Liver (tissue), 9 donors: ENCODE measurements around the gene APEX2. TPM values are rescaled to one million over a fixed set of nuclear protein-coding genes. Genes with fewer than 3 reads are reported as not detected.
"Not testable (repeated sequence)": the region's sequence is repeated elsewhere in the genome, so short reads cannot be mapped to it uniquely, and the experiment has no call there.

Experiments used
- DNase-seq: peaks from one replicate; pipeline ENCODE4 v3.0.0-alpha.2; 2017; ENCODE audit warnings: low spot score
- H3K27ac ChIP-seq, 2 donors: one replicate each; pipeline ENCODE4 v1.7.0; 2013; ENCODE audit warnings: inconsistent platforms in 2 of 2, low read length in 2 of 2, control low read depth in 1 of 2, low read depth in 1 of 2, mild to moderate bottlenecking in 1 of 2
- H3K27me3 ChIP-seq, 4 donors: one replicate each; pipeline versions ENCODE4 v1.6.1 to v1.7.0; 2013; ENCODE audit warnings: low read length in 3 of 4, inconsistent platforms in 1 of 4, mild to moderate bottlenecking in 1 of 4, moderate library complexity in 1 of 4; ENCODE audit not compliant: control insufficient read depth in 4 of 4, insufficient read depth in 4 of 4
- H3K36me3 ChIP-seq, 4 donors: one replicate each; pipeline versions ENCODE4 v1.6.1 to v1.7.0; 2013; ENCODE audit warnings: low read length in 3 of 4, mild to moderate bottlenecking in 3 of 4, low read depth in 1 of 4, moderate library complexity in 1 of 4; ENCODE audit not compliant: control insufficient read depth in 4 of 4, insufficient read depth in 3 of 4
- H3K4me1 ChIP-seq, 4 donors: one replicate each; pipeline versions ENCODE4 v1.6.1 to v1.7.0; 2013; ENCODE audit warnings: low read length in 3 of 4, mild to moderate bottlenecking in 3 of 4, moderate library complexity in 1 of 4; ENCODE audit not compliant: control insufficient read depth in 4 of 4, insufficient read depth in 4 of 4
- H3K4me3 ChIP-seq, 3 donors: one replicate each; pipeline versions ENCODE4 v1.6.1 to v1.7.0; 2013; ENCODE audit warnings: low read length in 3 of 3, control low read depth in 1 of 3, low read depth in 1 of 3, mild to moderate bottlenecking in 1 of 3
- H3K9ac ChIP-seq, 2 donors: one replicate each; pipeline ENCODE4 v1.7.0; 2013; ENCODE audit warnings: low read length in 2 of 2, mild to moderate bottlenecking in 2 of 2, moderate library complexity in 2 of 2, control low read depth in 1 of 2, low read depth in 1 of 2
- H3K9me3 ChIP-seq, 4 donors: one replicate each; pipeline versions ENCODE4 v1.6.1 to v1.7.0; 2013; ENCODE audit warnings: low read length in 3 of 4; ENCODE audit not compliant: control insufficient read depth in 4 of 4
- EGR1 ChIP-seq, 2 donors: IDR thresholded peaks; 2 replicates each; pipeline ENCODE4 v1.6.1; 2016 to 2018; ENCODE audit warnings: antibody characterized with exemption in 2 of 2, low read depth in 2 of 2
- FOXA1 ChIP-seq: IDR thresholded peaks from 2 replicates; pipeline ENCODE4 v1.6.1; 2016; ENCODE audit warnings: antibody characterized with exemption
- FOXA2 ChIP-seq: IDR thresholded peaks from 2 replicates; pipeline ENCODE4 v1.6.1; 2016; ENCODE audit warnings: antibody characterized with exemption
- HNF4A ChIP-seq, 2 donors: conservative IDR thresholded peaks; 2 replicates each; pipeline ENCODE4 v1.6.1; 2016; ENCODE audit warnings: antibody characterized with exemption in 2 of 2, mild to moderate bottlenecking in 2 of 2
- HNF4G ChIP-seq: IDR thresholded peaks from 2 replicates; pipeline ENCODE4 v1.6.1; 2016; ENCODE audit warnings: antibody characterized with exemption
- JUND ChIP-seq, 2 donors: IDR thresholded peaks; 2 replicates each; pipeline ENCODE4 v1.6.1; 2016; ENCODE audit warnings: antibody characterized with exemption in 2 of 2
- NR2F2 ChIP-seq: IDR thresholded peaks from 2 replicates; pipeline ENCODE4 v1.6.1; 2016; ENCODE audit warnings: antibody characterized with exemption
- RAD21 ChIP-seq, 2 donors: IDR thresholded peaks; 2 replicates each; pipeline ENCODE4 v1.6.1; 2016; ENCODE audit warnings: antibody characterized with exemption in 2 of 2, mild to moderate bottlenecking in 2 of 2
- RXRA ChIP-seq, 2 donors: IDR thresholded peaks; 2 replicates each; pipeline ENCODE4 v1.6.1; 2017 to 2018; ENCODE audit warnings: antibody characterized with exemption in 2 of 2, mild to moderate bottlenecking in 1 of 2
- SP1 ChIP-seq: IDR thresholded peaks from 2 replicates; pipeline ENCODE4 v1.6.1; 2018; ENCODE audit warnings: antibody characterized with exemption, mild to moderate bottlenecking
- TAF1 ChIP-seq: conservative IDR thresholded peaks from 2 replicates; pipeline ENCODE4 v1.6.1; 2016; ENCODE audit warnings: antibody characterized with exemption, mild to moderate bottlenecking
- YY1 ChIP-seq: IDR thresholded peaks from 2 replicates; pipeline ENCODE4 v1.6.1; 2016; ENCODE audit warnings: antibody characterized with exemption, mild to moderate bottlenecking
- WGBS: extraction: QIAGEN DNeasy Blood & Tissue Kit; methylation state at CpG from one replicate; pipeline ENCODE4 v1.1.7; 2013; 5-methylcytosine and 5-hydroxymethylcytosine counted together
- polyA plus RNA-seq, 2 donors: library from polyadenylated mRNA; stranded (reverse) in 1 of 2; unstranded in 1 of 2; fragments of 200-250 nt in 1 of 2; fragments of >200 nt in 1 of 2; fragmentation: Nextera tagmentation in 1 of 2; extraction: Ambion mirVana in 1 of 2; gene quantifications; one replicate each; pipeline versions ENCODE4 v1.2.1 to v1.2.3, GENCODE V29; 2013 to 2015
- total RNA-seq, 2 donors: library from RNA; depleted of rRNA; stranded (reverse); fragments of >200 nt; gene quantifications; one replicate each; pipeline ENCODE4 v1.2.3, GENCODE V29; 2014
- TF ChIP-seq, protein P1 (sequence below): IDR thresholded peaks from 2 replicates; pipeline ENCODE4 v1.6.1; 2016; ENCODE audit warnings: antibody characterized with exemption
- TF ChIP-seq, protein P2 (sequence below): IDR thresholded peaks from 2 replicates; pipeline ENCODE4 v1.6.1; 2016; ENCODE audit warnings: antibody characterized with exemption
- TF ChIP-seq, protein P3 (sequence below): fragments of 150-350 bp; IDR thresholded peaks from 2 replicates; pipeline ENCODE4 v1.5.1; 2017; ENCODE audit warnings: improper control_type of control experiment, low read depth, low read length; ENCODE audit not compliant: missing input control
- TF ChIP-seq, protein P4 (sequence below): IDR thresholded peaks from 2 replicates; pipeline ENCODE4 v1.6.1; 2016; ENCODE audit warnings: antibody characterized with exemption, mild to moderate bottlenecking
- TF ChIP-seq, protein P5 (sequence below): IDR thresholded peaks from 2 replicates; pipeline ENCODE4 v1.6.1; 2016; ENCODE audit warnings: antibody characterized with exemption
- donor health status: healthy.
- donor health status: healthy.
- donor health status: healthy.
- donor health status: healthy.
- donor health status: healthy.

The APEX2 gene
- total and polyA plus RNA-seq, 4 donors, result 5.0 to 8.6 (median 6.7) TPM

DNA sequence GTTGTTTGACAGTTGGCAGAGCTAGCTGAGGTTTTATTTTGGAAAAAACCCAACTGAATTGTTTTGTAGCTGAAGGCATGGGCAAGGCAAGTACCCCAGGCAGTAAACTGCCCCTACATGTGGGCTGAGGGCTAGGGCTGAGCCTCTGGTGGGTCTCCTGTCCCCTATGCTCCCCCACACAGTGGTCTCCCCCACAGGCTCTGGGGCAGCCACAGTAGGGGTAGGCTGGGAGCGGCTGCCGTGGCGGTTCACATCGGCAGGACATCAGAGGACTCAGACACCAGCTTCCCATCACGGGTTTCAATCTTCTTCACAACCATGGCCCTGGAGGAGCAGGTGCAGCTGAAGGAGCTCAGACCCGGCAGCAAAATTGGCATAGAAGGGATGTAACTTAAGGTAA lies 41.4 kb downstream of the APEX2 start:
- no peak for DNase-seq
- H3K9ac ChIP-seq, result no peak overlapping the region
- WGBS, result 97% methylated on average over 6 of the region's 6 CpGs
- H3K27ac ChIP-seq, result no peak overlapping the region
- no peaks in the 10 kb centered on the region for H3K9me3 ChIP-seq
- TF ChIP-seq NR2F2 (no peak), HNF4G (no peak), FOXA2 (no peak), SP1 (no peak), FOXA1 (no peak), TAF1 (no peak), RAD21 (IDR thresholded peaks at IDR 0.05) (no peak), EGR1 (IDR thresholded peaks at IDR 0.05; ENCODE audit: low read depth in 2 of 2) (no peak), RXRA (IDR thresholded peaks at IDR 0.05) (no peak), YY1 (no peak), JUND (IDR thresholded peaks at IDR 0.05) (no peak), HNF4A (conservative IDR thresholded peaks at IDR 0.05) (no peak)
- TF ChIP-seq, protein P1, sequence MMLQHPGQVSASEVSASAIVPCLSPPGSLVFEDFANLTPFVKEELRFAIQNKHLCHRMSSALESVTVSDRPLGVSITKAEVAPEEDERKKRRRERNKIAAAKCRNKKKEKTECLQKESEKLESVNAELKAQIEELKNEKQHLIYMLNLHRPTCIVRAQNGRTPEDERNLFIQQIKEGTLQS, result no peak
- TF ChIP-seq, protein P2, sequence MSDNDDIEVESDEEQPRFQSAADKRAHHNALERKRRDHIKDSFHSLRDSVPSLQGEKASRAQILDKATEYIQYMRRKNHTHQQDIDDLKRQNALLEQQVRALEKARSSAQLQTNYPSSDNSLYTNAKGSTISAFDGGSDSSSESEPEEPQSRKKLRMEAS, result no peak
- TF ChIP-seq, protein P3, sequence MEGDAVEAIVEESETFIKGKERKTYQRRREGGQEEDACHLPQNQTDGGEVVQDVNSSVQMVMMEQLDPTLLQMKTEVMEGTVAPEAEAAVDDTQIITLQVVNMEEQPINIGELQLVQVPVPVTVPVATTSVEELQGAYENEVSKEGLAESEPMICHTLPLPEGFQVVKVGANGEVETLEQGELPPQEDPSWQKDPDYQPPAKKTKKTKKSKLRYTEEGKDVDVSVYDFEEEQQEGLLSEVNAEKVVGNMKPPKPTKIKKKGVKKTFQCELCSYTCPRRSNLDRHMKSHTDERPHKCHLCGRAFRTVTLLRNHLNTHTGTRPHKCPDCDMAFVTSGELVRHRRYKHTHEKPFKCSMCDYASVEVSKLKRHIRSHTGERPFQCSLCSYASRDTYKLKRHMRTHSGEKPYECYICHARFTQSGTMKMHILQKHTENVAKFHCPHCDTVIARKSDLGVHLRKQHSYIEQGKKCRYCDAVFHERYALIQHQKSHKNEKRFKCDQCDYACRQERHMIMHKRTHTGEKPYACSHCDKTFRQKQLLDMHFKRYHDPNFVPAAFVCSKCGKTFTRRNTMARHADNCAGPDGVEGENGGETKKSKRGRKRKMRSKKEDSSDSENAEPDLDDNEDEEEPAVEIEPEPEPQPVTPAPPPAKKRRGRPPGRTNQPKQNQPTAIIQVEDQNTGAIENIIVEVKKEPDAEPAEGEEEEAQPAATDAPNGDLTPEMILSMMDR, result no peak
- TF ChIP-seq, protein P4, sequence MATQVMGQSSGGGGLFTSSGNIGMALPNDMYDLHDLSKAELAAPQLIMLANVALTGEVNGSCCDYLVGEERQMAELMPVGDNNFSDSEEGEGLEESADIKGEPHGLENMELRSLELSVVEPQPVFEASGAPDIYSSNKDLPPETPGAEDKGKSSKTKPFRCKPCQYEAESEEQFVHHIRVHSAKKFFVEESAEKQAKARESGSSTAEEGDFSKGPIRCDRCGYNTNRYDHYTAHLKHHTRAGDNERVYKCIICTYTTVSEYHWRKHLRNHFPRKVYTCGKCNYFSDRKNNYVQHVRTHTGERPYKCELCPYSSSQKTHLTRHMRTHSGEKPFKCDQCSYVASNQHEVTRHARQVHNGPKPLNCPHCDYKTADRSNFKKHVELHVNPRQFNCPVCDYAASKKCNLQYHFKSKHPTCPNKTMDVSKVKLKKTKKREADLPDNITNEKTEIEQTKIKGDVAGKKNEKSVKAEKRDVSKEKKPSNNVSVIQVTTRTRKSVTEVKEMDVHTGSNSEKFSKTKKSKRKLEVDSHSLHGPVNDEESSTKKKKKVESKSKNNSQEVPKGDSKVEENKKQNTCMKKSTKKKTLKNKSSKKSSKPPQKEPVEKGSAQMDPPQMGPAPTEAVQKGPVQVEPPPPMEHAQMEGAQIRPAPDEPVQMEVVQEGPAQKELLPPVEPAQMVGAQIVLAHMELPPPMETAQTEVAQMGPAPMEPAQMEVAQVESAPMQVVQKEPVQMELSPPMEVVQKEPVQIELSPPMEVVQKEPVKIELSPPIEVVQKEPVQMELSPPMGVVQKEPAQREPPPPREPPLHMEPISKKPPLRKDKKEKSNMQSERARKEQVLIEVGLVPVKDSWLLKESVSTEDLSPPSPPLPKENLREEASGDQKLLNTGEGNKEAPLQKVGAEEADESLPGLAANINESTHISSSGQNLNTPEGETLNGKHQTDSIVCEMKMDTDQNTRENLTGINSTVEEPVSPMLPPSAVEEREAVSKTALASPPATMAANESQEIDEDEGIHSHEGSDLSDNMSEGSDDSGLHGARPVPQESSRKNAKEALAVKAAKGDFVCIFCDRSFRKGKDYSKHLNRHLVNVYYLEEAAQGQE, result no peak
- TF ChIP-seq, protein P5, sequence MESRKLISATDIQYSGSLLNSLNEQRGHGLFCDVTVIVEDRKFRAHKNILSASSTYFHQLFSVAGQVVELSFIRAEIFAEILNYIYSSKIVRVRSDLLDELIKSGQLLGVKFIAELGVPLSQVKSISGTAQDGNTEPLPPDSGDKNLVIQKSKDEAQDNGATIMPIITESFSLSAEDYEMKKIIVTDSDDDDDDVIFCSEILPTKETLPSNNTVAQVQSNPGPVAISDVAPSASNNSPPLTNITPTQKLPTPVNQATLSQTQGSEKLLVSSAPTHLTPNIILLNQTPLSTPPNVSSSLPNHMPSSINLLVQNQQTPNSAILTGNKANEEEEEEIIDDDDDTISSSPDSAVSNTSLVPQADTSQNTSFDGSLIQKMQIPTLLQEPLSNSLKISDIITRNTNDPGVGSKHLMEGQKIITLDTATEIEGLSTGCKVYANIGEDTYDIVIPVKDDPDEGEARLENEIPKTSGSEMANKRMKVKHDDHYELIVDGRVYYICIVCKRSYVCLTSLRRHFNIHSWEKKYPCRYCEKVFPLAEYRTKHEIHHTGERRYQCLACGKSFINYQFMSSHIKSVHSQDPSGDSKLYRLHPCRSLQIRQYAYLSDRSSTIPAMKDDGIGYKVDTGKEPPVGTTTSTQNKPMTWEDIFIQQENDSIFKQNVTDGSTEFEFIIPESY, result no peak
- no peaks in the 10 kb centered on the region for H3K27me3 ChIP-seq
- H3K4me3 ChIP-seq, result no peak overlapping the region
- no peaks in the 10 kb centered on the region for H3K36me3 ChIP-seq
- H3K4me1 ChIP-seq, result no peaks in the 10 kb centered on the region

DNA sequence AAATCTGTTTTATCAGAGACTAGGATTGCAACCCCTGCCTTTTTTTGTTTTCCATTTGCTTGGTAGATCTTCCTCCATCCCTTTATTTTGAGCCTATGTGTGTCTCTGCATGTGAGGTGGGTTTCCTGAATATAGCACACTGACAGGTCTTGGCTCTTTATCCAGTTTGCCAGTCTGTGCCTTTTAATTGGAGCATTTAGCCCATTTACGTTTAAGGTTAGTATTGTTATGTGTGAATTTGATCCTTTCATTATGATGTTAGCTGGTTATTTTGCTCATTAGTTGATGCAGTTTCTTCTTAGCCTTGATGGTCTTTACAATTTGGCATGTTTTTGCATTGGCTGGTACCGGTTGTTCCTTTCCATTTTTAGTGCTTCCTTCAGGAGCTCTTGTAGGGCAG lies 50.4 kb downstream of the APEX2 start:
- H3K9me3 ChIP-seq, H3K27ac ChIP-seq, DNase-seq, H3K4me1 ChIP-seq, H3K36me3 ChIP-seq, H3K9ac ChIP-seq, H3K4me3 ChIP-seq, H3K27me3 ChIP-seq: not testable (repeated sequence)
- 91% methylated on average over 2 of the region's 2 CpGs for WGBS
